MCF 10A (cell line): ENCODE data around the gene HTR7. TPM values are rescaled to one million over a fixed set of nuclear protein-coding genes. Genes with fewer than 3 reads are reported as not detected.

Experiments used
- BruUV-seq: library from RNA; stranded (reverse); fragments of 400-500 nt; replicated peaks from 2 replicates; lab custom pipeline; 2021; lab: Mats Ljungman, UMichigan
- CTCF ChIA-PET: fragments of 300-600 bp; sonication (Branson Sonifier 250); formaldehyde crosslinking; extraction: SDS; loops from one replicate; lab custom pipeline; 2021; ENCODE audit warnings: antibody characterized with exemption, inconsistent platforms; lab: Yijun Ruan, JAX
- POLR2A ChIA-PET: fragments of 300-600, 350-650 bp; sonication (Branson Sonifier 250); formaldehyde crosslinking; extraction: SDS; loops from one replicate; lab custom pipeline; 2020; ENCODE audit warnings: antibody characterized with exemption, inconsistent platforms; lab: Yijun Ruan, JAX
- DNase-seq: peaks from one replicate; pipeline ENCODE4 v3.0.0-alpha.2; 2018; ENCODE audit not compliant: unreplicated experiment
- H3K27ac Mint-ChIP-seq: one replicate; pipeline ENCODE4 v1.8.0; 2022; ENCODE audit warnings: mild to moderate bottlenecking, low read depth, mixed read lengths; ENCODE audit not compliant: unreplicated experiment
- H3K27me3 Mint-ChIP-seq: one replicate; pipeline ENCODE4 v1.8.0; 2022; ENCODE audit warnings: mixed read lengths; ENCODE audit not compliant: insufficient read depth, unreplicated experiment
- H3K36me3 Mint-ChIP-seq: one replicate; pipeline ENCODE4 v1.8.0; 2022; ENCODE audit warnings: mild to moderate bottlenecking, moderate library complexity, mixed read lengths; ENCODE audit not compliant: insufficient read depth, unreplicated experiment
- H3K4me1 Mint-ChIP-seq: one replicate; pipeline ENCODE4 v1.8.0; 2022; ENCODE audit warnings: mixed read lengths; ENCODE audit not compliant: insufficient read depth, unreplicated experiment
- H3K4me3 Mint-ChIP-seq: one replicate; pipeline ENCODE4 v1.8.0; 2022; ENCODE audit warnings: mild to moderate bottlenecking, moderate library complexity, mixed read lengths; ENCODE audit not compliant: unreplicated experiment
- H3K9me3 Mint-ChIP-seq: one replicate; pipeline ENCODE4 v1.8.0; 2022; ENCODE audit warnings: mixed read lengths; ENCODE audit not compliant: unreplicated experiment
- CTCF ChIP-seq: fragments of 200-600 bp; IDR thresholded peaks from one replicate; pipeline ENCODE4 v1.8.0; 2022; ENCODE audit warnings: antibody characterized with exemption, mild to moderate bottlenecking; ENCODE audit not compliant: unreplicated experiment
- intact Hi-C: fragments of 100-400 bp; cut with micrococcal nuclease; formaldehyde crosslinking; loops from 2 replicates; pipeline ENCODE4 v1.14.1; 2022
- total RNA-seq: library from RNA; stranded (reverse); gene quantifications from 2 replicates; pipeline ENCODE4 v1.2.3, GENCODE V29; 2022

HTR7 gene
- total RNA-seq, 1 experiment from 2014 or later: 15.3 TPM

GRCh38 chr10:90887555-90887954 lies 29.7 kb upstream of the HTR7 start:
- no peak overlapping the region for H3K27ac Mint-ChIP-seq
- intact Hi-C loops: no loop called here
- no peaks in the 10 kb centered on the region for H3K27me3 Mint-ChIP-seq
- peak; percentile 13 for DNase-seq
- H3K4me1 Mint-ChIP-seq: no peaks in the 10 kb centered on the region
- H3K4me3 Mint-ChIP-seq: no peak overlapping the region
- POLR2A ChIA-PET: interaction anchor here (0.6 to 1.4 kb wide), 2 partner anchors 11 to 16 kb away, joined by 3 read pairs; partner anchors contain the start of gene RPP30
- peaks cover 92% of the 10 kb centered on the region for H3K36me3 Mint-ChIP-seq
- no TSS peak for BruUV-seq
- no peak for TF ChIP-seq CTCF
- H3K9me3 Mint-ChIP-seq: no peaks in the 10 kb centered on the region
- CTCF ChIA-PET: interaction anchor here (0.6 to 2.0 kb wide), 3 partner anchors 8 to 22 kb away, joined by 3 to 12 read pairs (median 4); no protein-coding TSS in a partner anchor

DNA sequence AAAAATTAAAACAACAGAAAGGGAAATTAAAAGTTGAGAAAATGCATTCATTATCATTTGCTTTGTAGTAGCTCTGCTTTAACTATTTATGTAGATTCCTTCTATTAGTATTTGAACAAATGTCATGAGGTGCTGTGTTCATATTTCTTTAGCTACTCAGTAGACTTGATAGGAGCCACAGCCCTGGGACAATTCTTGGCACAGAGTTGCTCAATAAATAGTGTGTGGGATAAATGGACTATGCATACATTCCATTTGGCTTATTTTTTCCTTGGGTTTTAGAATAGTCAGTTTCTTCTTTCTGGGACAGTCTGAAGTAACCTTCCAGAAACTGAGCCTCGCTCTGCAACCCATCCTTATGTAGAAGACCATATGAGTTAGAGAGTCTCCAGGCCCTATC lies 27.3 kb upstream of the HTR7 start:
- no peak for TF ChIP-seq CTCF
- DNase-seq: peak; percentile 22
- Mint-ChIP-seq H3K4me1 (no peaks in the 10 kb centered on the region), H3K36me3 (peaks cover 81% of the 10 kb centered on the region), H3K4me3 (no peak overlapping the region), H3K27me3 (no peaks in the 10 kb centered on the region), H3K9me3 (no peaks in the 10 kb centered on the region), H3K27ac (peak overlapping the region; percentile 42)
- BruUV-seq: no TSS peak
- ChIA-PET POLR2A (no interaction called here), CTCF (interaction anchor here (1.9 kb wide), 1 partner anchor 26 kb away, joined by 10 read pairs; no protein-coding TSS in a partner anchor)
- intact Hi-C loops: no loop called here

GRCh38 chr10:90884431-90884830 lies 26.6 kb upstream of the HTR7 start:
- no TSS peak for BruUV-seq
- H3K27ac Mint-ChIP-seq: peak overlapping the region; percentile 42

More at GRCh38 chr10:90884431-90884830, 26.6 kb upstream of the HTR7 start:
- H3K9me3 Mint-ChIP-seq: no peaks in the 10 kb centered on the region
- no peak overlapping the region for H3K4me3 Mint-ChIP-seq
- no peak for TF ChIP-seq CTCF
- no peak for DNase-seq
- intact Hi-C loops: no loop called here
- POLR2A ChIA-PET: interaction anchor here (0.5 to 1.6 kb wide), 2 partner anchors 9 to 11 kb away, joined by 3 to 9 read pairs; no protein-coding TSS in a partner anchor
- no peaks in the 10 kb centered on the region for H3K4me1 Mint-ChIP-seq
- H3K27me3 Mint-ChIP-seq: no peaks in the 10 kb centered on the region
- peaks cover 73% of the 10 kb centered on the region for H3K36me3 Mint-ChIP-seq
- CTCF ChIA-PET: interaction anchor here (0.5 to 1.9 kb wide), 2 partner anchors 27 to 1453 kb away, joined by 3 to 10 read pairs; no protein-coding TSS in a partner anchor
